ENCODE results near the gene UBTD2.

The UBTD2 gene

DNA sequence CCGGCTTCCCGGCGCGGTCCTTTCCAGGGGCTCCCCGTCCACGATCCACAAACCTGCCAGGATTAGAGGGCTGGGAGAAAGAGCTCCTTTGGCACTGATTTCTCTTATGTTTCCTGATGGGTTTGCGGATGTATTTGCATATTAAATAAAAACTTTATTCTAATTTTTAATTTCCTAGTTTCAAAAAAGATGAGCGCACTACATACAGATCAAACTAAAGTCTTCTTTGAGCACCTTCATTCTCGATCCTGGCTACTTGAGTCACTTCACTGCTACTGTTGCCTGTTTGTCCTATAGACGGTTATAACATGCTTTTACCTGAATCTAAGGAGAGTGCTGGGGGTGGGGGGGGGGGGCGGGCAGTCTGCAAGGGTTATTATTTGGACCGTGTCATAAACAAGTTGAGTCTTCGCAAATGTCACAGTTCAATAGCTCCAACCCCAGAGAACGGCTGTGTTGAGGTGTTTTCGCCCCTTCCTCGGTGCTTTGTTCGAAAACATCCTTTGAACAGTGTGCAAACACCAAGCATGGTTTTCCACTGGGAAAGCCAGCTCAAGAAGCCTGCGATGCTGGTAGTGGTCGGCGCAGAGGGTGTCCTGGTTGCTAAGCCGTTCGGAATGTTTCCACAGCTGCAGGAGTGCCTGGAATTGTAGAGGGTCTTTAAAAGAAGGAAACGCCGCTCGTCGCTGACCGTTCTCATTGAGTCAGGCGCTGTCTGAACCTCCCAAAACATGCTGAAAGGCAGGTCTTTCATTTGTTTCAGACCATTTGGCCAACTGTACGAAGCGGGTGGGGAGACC is 94.5 kb downstream of the UBTD2 start:
- DNase-seq = no peak

DNA sequence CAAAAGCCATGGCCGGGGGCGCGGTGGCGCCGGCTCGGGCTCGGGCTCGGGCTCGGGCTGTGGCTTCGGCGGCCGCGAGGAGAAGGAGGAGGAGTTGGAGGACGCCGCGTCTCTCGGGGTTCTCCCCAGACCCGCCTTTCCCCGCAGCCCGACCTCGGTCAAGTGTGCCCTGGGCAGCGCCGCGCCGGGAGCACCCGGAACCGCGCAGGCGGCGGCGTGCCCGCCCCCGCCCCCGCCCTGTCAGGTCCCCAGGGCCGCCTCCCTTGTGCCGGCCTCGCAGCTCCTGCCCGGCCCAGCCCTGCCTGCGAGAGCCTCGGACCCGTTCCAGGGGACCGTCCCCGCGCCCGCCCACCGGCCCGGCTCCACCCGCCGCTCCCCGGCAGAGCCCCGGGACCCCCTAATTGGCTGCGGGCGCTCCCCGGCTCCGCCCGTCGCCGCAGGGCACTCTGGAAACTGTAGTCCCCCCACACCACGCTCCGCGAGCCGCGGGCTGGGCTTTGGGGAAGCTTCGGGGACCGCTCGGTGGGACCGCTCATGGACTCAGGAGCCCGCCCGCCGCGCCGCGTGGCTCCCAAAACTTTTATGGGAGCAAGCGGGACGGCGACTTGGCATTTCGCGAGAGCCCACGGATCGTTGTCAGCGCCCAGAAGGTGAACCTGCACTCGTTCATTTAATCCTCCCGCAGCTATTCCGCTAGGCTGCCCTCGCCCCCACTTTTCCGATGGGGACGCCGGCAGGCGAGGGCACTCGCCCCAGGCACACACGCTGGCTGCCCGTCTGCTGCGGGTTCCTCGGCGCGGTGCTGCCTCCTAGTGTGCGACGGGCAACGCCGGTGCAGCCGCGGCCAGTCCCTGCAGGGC is 95.3 kb downstream of the UBTD2 start, which contains the start of gene STK10:
STK10 (minus strand) TSS at position 192 of the 860 bp plus-strand sequence; CDS start at position 10, 182 bp downstream.
- DNase-seq = peak; percentile 48

DNA sequence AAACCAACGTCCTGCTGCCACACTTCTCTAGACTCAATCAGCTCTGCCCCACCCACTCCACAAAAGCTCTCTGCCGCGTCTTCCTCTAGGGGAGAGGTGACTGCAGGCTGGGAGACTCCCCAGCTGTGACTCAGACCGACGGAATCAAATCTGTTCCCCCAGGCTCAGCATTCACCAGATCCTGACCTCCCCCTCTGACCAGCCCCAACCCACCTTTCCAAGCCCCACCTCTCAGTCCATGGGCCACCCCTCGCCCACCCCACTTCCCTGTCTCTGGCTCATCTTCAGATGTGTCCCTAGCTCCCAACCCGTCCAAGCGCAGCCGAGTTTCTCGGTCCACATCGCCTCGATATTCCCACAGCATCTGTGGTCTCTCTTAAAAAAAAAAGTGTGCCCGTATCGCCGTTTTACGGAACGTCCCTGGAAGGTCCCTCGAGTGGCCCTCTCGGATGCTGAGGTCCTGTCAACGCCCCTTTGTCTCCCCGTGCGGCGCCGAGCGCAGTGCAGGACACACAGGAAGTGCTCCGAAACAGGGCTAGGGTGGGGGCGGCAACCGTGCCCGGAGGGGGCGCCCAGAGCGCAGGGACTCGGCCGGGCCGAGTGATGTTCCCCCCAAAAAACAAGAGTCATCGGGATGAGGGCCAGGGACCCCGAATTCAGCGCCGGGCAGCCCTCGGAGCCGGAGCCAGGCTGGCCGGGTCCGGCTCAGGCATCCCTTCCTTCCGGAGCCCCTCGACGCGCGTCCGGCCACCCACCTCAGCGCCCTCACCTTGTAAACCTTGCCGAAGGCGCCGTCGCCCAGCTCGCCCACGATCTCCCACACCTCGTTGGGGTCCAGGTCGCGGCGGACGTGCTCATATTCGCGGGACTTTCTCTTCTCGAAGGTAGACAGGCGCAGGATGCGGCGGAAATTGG is 96.2 kb downstream of the UBTD2 start:
- DNase-seq = no peak

DNA sequence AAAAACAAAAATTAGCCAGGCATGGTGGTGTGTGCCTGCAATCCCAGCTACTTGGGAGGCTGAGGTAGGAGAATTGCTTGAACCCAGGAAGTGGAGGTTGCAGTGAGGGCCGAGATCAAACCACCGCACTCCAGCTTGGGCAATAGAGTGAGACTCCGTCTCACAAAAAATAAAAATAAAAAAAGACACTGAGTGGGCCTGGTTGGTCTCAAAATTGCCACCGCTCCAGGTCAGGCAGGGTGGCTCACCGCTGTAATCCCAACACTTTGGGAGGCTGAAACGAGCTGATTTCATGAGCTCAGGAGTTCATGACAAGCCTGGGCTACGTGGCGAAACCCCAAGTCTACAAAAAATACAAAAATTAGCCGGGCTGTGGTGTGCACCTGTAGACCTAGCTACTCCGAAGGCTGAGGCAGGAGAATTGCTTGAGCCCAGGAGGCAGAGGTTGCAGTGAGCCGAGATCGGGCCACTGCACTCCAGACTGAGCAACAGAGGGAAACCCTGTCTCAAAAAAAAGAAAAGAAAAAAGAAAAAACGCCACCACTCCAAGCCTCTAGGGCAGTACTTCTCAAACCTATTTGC is 97.4 kb downstream of the UBTD2 start:
- DNase-seq = no peak

DNA sequence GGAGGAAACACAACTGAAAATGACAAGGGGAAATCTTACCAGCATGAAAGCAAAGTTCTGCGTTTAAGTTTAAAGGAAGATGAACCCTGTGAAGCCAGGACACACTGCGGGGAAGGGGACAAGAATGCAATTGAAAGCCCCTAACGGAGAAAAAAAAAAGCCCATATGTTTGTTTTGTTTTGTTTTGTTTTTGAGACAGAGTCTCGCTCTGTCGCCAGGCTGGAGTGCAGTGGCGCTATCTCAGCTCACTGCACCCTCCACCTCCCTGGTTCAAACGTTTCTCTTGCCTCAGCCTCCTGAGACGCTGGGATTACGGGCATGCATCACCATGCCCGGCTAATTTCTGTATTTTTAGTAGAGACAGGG is 98.5 kb downstream of the UBTD2 start:
- DNase-seq = no peak

DNA sequence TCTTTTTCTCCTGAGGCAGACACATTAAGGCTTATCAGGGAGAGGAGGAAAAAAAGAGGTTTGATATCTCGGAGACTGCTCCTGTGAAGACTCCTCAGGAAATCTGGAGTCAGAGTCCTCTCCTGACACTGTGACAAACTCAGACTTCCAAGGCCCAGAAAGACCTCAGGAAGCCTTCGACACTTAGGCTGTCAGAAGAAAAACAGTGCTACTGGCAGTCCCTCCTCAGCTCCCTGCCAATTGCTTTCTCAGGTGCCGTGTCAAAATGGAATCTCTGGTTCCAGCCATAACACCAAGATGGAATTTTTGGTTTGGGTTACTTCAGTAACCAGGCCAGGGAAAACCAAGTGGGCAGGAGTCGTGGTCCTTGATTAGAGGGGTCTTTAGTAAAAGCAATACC is 99.7 kb downstream of the UBTD2 start:
- no peak for DNase-seq

DNA sequence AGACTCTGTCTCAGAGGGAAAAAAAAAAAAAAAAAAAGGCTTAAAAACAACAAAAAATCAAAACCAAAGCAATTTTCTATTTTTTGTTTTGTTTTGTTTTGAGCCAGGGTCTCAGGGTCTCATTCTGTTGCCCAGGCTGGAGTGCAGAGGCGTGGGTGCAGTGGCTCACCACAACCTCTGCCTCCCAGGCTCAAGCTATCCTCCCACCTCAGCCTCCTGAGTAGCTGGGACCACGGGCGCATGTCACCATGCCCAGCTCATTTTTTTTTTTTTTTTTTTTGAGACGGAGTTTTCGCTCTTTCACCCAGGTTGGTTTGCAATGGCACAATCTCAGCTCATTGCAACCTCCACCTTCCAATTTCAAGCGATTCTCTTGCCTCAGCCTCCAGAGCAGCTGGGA is 101.3 kb downstream of the UBTD2 start:
- DNase-seq = no peak

DNA sequence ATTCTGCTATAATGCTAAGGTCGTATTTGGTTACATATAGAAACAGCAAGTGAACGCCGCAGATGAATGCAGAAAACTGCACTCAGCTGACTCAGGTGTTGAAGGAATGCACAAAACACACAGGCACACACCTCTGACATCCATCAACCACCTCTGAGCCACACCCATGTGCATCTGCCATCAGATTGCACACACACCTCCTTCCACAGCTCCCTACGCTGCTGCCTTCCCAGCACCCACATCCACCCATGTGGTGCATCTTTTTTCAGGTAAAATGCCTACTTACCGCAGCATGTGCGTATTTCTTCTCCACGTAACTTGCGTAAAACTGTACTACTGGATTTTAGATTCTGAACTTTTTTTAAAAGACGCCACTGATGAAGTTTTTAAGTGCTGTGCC is 102.6 kb downstream of the UBTD2 start:
- no peak for DNase-seq

DNA sequence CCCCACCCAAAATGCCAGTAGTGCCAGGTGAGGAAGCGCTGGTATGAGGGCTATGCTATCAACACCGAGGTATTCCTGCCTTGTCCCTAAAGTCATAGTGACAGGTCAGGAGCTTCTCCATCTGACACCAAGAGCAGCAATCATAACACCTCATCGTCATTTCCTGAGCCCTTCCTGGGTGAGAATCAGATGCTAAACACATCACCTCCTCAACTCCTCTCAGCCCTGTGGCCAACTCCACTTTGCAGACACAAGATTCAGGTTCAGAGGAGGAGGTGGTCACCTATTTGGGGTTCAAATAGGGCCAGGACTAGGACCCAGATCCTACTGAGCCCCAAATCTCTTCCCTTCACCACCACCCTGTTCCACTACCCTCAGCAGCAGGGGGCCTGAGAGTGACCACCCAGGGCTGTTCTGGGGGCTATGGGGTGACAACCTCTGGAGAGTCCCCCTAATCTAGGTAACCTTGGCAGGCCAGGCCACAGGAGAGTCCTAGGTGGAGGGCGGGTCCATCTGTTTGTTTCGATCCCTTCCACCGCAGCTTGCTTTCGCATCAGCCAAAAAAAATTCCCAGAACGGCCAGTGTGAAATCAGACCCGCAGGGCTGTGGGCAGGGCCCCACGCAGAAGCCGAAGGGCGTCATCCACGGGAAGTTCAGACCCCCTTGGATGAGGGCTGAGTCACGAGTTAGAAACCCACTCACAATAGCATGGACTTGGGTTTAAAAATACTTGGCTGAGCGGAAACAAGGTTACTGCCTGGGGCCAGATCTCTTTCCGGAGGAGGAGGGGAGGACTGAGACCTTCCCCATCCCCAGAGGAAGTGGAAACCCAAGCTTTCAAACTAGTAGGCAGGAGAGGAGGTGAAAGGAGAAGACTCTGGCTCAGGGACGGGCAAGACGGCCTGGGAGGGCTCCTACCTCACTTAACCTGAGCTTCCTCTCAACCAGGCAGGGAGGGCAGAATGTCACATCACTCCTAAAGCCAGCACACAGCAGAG is 104.3 kb downstream of the UBTD2 start:
- DNase-seq = no peak

DNA sequence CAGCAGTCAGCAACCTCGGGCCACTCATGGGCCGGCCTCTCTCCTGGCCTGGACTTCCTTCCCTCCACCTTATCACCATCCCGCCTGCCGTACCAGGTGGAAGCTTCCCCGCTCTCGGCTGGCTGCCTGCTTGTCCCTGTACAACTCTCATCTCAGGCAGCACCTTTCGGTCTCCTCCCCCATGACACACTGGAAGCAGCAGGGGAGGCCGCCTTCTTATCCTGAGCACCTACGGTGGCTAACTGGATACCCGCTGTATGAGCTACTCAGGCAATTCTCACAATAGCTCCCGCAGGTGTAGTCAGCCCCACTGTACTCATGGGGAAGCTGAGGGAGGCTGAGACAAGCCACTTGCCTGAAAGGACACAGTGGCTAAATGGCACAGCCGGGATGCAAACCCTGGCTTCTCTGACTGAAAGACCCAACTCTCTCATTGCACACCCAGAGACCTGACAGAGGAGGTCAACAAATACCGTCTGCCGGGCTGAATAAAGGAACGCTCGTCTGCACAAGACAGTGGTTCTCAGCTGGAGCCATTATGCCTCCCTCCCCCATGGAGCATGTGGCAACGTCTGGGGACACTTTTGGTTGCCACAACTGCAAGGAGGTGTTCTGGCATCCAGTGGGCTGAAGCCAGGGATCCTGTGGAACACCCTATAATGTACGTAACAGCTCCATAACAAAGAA is 105.1 kb downstream of the UBTD2 start:
- no peak for DNase-seq

DNA sequence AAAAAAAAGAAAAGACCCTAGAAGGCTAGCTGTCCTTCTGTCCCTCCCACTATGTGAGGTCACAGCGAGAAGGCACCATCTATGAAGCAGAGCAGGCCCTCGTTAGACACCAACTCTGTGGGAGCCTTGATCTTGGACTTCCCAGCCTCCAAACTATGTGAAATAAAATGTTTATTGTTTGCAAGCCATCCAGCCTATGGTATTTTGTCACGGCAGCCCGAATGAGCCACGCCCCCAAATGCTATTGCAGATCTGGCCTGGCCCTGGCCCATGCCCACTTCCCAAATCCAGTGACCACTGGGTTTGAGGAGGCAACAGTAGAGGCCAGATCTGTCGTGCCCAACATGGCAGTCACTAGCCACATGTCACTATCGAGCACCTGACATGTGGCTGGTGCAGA is 106.4 kb downstream of the UBTD2 start:
- no peak for DNase-seq

DNA sequence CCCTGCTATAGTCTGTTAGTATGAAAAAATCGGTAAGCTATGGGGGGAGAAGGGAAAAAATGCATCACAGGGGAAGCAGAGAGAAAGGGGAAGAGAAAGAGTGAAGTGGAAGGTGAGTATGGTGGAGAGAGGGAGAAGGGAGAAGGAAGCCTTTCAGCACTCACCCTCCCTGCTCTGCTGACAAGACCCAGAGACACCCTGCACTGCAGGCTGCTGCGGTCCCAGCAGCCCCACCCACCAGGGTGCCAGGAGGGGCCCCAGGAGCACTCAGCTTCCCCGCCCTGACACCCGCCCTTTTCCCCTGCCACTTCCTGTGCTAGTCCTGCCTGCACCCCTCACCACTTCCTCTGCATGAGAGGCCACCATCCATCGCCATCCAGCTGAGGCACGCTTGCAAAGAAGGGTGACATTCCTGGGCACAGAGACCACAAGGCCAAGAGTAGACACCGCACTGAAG is 108.3 kb downstream of the UBTD2 start:
- no peak for DNase-seq

DNA sequence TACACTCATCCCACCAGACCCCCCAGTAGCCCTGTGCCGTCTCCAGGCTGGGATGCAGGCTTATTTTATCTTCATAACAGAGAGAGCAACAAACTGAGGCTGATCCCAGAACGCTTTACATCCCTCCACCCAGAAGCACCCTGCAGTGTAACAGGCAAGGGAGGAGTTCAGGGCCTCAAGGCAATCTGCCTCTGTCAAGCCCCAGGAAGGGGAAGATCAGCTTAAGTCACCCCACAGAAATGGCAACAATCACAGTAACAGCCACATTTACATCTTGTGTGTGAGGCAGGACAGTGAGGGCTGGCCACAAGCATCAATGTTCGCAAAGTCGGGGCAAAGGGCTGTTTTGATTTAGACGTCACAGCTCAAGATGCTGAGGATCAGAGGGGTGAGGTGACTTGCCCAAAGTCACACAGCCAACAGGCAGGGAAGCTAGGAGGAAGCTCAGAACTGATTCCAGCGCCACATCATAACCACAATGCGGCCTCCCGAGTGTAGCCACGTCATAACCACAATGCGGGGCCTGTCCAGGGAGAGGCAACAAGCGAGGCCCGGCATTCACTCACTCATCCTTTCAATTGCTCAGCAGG is 109.9 kb downstream of the UBTD2 start:
- DNase-seq = no peak

DNA sequence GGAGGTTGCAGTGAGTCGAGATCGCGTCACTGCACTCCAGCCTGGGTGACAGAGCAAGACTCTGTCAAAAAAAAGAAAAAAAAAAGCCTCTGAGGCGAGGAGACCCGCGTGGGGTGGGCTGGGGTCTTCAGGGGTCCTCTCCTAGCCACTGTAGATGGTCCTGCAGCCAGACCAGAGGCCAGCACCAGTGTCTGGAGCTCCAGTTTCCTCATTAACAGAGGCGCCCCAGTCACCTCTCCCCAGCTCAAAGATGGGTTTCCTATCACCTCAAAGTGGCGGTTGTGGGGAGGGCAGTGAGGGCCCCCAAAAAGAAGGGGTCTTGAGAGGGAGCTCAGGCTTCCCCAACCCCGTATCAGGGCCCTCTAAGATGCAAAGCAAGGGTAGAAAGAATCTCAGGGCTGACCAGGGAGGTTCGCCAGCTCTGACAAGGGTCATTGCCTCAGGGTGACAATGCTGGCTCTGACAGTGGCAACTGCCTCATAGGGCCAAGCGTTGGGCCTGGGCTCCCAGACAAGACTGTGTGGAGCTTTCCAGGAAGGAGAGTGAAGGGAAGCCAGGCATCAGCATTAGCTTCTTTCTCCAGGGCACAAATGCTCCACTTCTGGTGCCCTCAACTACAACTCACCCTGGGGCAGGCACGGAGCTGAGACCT is 110.5 kb downstream of the UBTD2 start:
- no peak for DNase-seq

DNA sequence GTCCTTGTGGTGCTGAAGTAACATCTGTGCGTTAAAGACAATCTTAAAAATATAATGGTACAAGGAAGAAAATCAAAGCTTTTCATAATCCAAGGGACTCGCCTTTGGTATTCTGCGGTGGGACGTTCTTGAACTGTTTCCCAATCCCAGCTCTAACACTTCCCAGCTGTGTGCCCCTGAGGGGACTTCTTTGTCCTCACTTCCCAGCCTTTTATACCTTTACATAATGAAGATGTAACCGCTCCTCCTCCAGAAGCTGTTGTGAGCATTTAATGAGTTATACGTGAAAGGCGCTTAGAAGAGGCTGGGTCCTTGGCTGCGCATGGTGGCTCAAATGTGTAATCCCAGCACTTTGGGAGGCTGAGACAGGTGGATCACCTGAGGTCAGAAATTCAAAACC is 112.4 kb downstream of the UBTD2 start:
- no peak for DNase-seq

DNA sequence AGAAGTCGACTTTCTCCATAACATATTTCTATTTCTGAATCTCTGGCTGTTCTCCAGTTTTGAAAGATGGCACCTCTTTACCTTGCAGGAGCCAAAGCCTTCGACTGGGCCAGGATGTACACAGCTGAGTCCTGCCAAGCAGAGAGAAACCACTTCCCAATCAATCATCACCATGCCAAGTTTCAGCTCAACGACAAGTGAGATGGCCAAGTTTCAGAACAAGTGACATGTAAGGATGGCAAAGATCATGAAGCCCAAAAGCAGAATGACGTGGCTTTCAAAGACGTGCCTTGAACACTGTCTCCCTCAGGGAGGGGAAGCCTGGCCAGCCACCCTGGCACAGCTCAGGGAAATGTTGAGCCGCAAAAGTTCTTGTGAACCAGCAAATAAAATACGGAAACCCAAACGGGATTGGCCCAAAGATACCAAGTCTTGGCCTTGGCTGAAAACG is 113.3 kb downstream of the UBTD2 start:
- no peak for DNase-seq

DNA sequence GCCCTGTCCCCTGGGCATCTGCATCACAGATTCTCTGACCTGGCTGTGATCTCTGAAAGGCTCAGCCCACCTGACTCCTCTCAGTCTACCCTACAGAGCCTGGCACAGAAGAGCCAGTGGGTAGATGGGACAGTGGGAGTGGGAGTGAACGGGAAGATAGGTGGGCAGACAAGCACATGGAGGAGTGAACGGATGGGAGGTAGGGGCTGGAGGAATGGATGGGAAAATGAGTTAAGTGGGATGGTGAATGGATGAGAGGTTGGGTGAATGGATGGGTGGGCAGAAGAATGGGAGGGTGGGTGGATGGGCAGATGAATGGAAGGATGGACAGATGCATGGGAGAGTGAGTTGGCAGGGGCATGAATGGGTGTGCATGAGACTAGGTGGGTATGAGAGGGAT is 114.3 kb downstream of the UBTD2 start:
- no peak for DNase-seq

DNA sequence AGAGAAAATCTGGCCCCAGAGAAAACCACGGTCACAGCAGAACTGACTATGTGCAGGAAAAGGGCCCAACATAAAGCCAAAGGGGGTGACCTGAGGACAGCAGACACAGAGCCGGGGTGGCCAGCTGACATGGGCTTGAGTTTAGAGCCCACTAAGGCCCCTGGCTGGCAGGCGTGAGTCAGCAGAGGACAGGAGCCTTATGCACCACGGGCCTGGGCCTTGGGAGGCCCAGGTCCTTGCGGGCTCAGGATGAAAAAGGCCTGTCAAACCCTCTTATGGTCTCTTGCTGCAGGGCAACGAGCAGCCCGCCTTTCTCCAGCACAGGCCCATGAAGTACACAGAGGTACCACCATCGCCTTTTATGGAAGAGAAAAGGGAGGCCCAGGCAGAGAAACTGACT is 115.3 kb downstream of the UBTD2 start:
- no peak for DNase-seq

DNA sequence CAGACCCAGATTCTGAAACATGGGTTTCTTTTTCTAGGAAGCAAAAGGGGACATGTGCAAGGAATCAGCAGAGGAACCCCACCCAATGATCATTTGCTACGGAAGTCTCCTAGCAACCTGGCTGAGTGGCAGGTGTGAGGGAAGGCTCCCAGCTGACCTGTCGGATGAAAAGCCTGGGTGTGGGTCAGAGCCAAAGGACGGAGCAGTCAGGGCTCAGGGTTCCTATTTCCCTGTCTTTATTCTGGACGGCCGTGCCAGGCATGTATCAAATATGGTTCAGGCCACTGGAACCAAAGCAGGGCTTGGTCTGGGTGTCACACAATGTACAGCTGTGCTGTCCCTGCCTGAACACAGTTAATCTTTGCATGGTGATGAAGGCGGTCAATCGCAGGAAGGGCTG is 115.7 kb downstream of the UBTD2 start:
- DNase-seq = no peak

All from NCI-H1048 (cell line).